ENCODE results near the gene DDX27.

Gene DDX27

DNA sequence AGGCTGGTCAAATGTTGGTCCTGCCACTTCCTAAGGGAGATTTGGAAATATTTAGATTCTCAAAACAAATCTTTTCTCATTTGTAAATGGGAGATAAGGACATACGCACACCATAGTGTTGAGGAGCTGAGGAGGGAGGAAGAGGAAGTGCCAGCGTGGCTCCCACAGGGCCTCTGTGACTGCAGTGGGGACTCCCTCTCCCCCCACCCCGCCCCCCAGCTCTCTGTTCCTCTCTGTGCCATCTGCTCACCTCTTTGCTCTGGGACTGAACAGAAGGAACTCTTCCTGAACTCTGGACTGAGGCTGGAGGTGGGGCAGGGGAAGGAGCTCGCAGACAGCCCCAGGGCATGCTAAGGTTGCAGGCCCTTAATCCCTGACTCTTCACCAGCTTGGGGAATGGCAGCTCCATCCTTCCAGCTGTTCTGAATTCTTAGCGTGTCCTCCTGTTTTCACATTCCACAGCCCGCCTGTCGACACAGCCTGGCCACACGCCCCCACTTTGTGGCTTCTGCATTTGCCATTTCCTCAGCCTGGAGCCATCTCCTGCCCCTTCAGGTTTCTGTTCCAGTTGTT lies 11.4 kb downstream of the DDX27 start:
- Histone ChIP-seq H3K4me1 (ENCODE audit: control insufficient read depth, insufficient read depth, low read length) (no peaks in the 10 kb centered on the region), H3K9me3 (ENCODE audit: control insufficient read depth, insufficient read depth, low read depth, low read length) (no peaks in the 10 kb centered on the region), H3K4me3 (ENCODE audit: low read depth, low read length) (no peak overlapping the region), H3K27ac (ENCODE audit: low read depth, low read length) (no peak overlapping the region), H3K36me3 (ENCODE audit: control insufficient read depth, insufficient read depth, low read length) (peaks cover 83% of the 10 kb centered on the region), H3K27me3 (ENCODE audit: control insufficient read depth, insufficient read depth, low read length) (no peaks in the 10 kb centered on the region), H3K9ac (ENCODE audit: low read length) (no peak overlapping the region)

DNA sequence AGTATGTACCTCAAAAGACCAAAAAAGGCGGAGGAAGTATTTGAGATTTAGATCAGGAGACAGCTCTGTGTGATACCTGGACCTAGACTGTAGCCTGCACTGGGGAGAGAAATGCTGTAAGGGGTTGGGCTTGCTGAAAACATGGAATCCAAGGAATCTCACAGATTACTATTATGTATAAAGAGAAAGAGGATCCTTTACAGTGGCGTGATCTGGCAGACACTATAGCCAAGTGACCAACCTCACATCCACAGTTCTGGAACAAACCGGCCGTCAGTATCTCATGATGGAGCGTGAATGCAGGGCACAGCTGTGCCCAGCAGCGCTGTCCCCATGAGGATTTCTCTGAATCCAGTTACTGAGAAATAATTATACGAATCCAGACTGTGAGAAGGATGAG lies 12.3 kb downstream of the DDX27 start:
- no peak overlapping the region for H3K4me3 ChIP-seq (ENCODE audit: low read depth, low read length)
- no peak overlapping the region for H3K9ac ChIP-seq (ENCODE audit: low read length)
- H3K27me3 ChIP-seq (ENCODE audit: control insufficient read depth, insufficient read depth, low read length), result no peaks in the 10 kb centered on the region
- no peaks in the 10 kb centered on the region for H3K9me3 ChIP-seq (ENCODE audit: control insufficient read depth, insufficient read depth, low read depth, low read length)
- no peak overlapping the region for H3K27ac ChIP-seq (ENCODE audit: low read depth, low read length)
- H3K36me3 ChIP-seq (ENCODE audit: control insufficient read depth, insufficient read depth, low read length), result peaks cover 82% of the 10 kb centered on the region
- no peaks in the 10 kb centered on the region for H3K4me1 ChIP-seq (ENCODE audit: control insufficient read depth, insufficient read depth, low read length)

DNA sequence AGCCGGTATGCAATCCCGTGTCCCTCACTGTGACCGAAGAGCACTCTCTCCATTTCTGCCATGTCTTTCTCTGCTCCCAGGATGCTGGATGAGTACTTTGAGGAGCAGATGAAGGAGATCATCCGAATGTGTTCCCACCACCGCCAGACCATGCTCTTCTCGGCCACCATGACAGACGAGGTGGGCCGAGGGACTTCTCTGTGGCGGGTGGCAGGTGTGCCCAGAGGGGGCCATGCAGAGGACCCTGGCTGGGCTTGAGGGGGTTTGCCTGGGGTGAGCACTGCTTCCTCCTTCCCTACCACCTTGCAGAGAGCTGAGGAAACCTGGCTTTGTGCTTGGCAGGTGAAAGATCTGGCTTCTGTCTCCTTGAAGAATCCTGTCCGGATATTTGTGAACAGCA lies 14.0 kb downstream of the DDX27 start:
- Histone ChIP-seq H3K4me3 (ENCODE audit: low read depth, low read length) (no peak overlapping the region), H3K36me3 (ENCODE audit: control insufficient read depth, insufficient read depth, low read length) (peaks cover 87% of the 10 kb centered on the region), H3K27me3 (ENCODE audit: control insufficient read depth, insufficient read depth, low read length) (no peaks in the 10 kb centered on the region), H3K4me1 (ENCODE audit: control insufficient read depth, insufficient read depth, low read length) (no peaks in the 10 kb centered on the region), H3K9ac (ENCODE audit: low read length) (no peak overlapping the region), H3K27ac (ENCODE audit: low read depth, low read length) (no peak overlapping the region), H3K9me3 (ENCODE audit: control insufficient read depth, insufficient read depth, low read depth, low read length) (no peaks in the 10 kb centered on the region)

DNA sequence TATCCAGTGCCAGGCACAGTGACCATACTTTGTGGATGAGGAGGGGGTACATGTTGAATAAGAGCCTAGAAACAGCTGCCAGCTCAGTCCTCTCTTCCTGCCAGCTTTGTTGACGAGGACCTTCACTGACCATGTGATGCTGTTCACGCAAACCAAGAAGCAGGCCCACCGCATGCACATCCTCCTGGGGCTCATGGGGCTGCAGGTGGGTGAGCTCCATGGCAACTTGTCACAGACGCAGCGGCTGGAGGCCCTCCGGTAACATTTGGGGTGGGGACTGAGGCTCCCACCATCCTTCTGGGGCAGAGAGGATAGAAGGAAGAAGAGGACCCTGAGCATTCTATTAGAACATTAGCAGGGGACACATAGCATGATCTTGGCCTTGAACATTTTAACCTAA lies 15.6 kb downstream of the DDX27 start:
- no peaks in the 10 kb centered on the region for H3K9me3 ChIP-seq (ENCODE audit: control insufficient read depth, insufficient read depth, low read depth, low read length)
- H3K9ac ChIP-seq (ENCODE audit: low read length), result no peak overlapping the region
- H3K4me3 ChIP-seq (ENCODE audit: low read depth, low read length), result no peak overlapping the region
- no peaks in the 10 kb centered on the region for H3K27me3 ChIP-seq (ENCODE audit: control insufficient read depth, insufficient read depth, low read length)
- peaks cover 90% of the 10 kb centered on the region for H3K36me3 ChIP-seq (ENCODE audit: control insufficient read depth, insufficient read depth, low read length)
- H3K4me1 ChIP-seq (ENCODE audit: control insufficient read depth, insufficient read depth, low read length), result no peaks in the 10 kb centered on the region
- no peak overlapping the region for H3K27ac ChIP-seq (ENCODE audit: low read depth, low read length)

DNA sequence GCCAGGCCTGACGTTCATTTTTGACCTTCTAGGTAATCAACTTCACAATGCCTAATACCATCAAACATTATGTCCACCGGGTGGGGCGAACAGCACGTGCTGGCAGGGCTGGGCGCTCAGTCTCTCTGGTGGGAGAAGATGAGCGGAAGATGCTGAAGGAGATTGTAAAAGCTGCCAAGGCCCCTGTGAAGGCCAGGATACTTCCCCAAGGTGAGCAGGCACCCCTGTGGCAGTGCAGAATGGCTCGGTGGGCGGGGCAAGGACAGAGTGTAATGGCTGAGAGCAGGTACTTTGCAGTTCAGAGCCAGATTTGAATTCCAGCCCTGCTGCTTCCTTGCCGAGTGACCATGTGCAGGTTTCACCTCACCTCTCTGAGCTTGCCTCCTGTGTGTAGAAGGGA lies 17.1 kb downstream of the DDX27 start:
- H3K4me1 ChIP-seq (ENCODE audit: control insufficient read depth, insufficient read depth, low read length), result no peaks in the 10 kb centered on the region
- no peak overlapping the region for H3K27ac ChIP-seq (ENCODE audit: low read depth, low read length)
- no peaks in the 10 kb centered on the region for H3K27me3 ChIP-seq (ENCODE audit: control insufficient read depth, insufficient read depth, low read length)
- peaks cover 88% of the 10 kb centered on the region for H3K36me3 ChIP-seq (ENCODE audit: control insufficient read depth, insufficient read depth, low read length)
- H3K9ac ChIP-seq (ENCODE audit: low read length), result no peak overlapping the region
- H3K4me3 ChIP-seq (ENCODE audit: low read depth, low read length), result no peak overlapping the region
- no peaks in the 10 kb centered on the region for H3K9me3 ChIP-seq (ENCODE audit: control insufficient read depth, insufficient read depth, low read depth, low read length)

DNA sequence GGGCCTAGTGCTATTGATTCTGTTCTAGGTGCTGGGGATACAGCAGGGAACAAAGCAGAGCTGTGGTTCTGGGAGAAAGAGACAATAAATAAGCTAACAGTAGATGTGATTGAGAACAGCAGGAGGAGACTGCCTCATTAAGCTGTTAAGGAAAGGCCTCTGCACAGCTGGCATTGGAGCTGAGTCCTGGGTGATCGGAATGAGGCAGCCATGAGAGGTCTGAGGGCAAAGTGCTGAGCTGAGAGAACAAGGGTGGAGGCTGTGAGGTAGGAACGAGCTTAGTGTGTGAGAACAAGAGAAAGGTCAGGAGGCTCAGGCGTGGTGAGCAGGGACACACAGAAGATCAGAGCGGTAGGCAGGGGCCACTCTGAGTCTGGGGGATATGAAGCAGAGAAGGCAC lies 18.3 kb downstream of the DDX27 start:
- no peaks in the 10 kb centered on the region for H3K9me3 ChIP-seq (ENCODE audit: control insufficient read depth, insufficient read depth, low read depth, low read length)
- H3K4me1 ChIP-seq (ENCODE audit: control insufficient read depth, insufficient read depth, low read length), result no peaks in the 10 kb centered on the region
- H3K9ac ChIP-seq (ENCODE audit: low read length), result no peak overlapping the region
- no peaks in the 10 kb centered on the region for H3K27me3 ChIP-seq (ENCODE audit: control insufficient read depth, insufficient read depth, low read length)
- no peak overlapping the region for H3K27ac ChIP-seq (ENCODE audit: low read depth, low read length)
- H3K36me3 ChIP-seq (ENCODE audit: control insufficient read depth, insufficient read depth, low read length), result peaks cover 93% of the 10 kb centered on the region
- no peak overlapping the region for H3K4me3 ChIP-seq (ENCODE audit: low read depth, low read length)

DNA sequence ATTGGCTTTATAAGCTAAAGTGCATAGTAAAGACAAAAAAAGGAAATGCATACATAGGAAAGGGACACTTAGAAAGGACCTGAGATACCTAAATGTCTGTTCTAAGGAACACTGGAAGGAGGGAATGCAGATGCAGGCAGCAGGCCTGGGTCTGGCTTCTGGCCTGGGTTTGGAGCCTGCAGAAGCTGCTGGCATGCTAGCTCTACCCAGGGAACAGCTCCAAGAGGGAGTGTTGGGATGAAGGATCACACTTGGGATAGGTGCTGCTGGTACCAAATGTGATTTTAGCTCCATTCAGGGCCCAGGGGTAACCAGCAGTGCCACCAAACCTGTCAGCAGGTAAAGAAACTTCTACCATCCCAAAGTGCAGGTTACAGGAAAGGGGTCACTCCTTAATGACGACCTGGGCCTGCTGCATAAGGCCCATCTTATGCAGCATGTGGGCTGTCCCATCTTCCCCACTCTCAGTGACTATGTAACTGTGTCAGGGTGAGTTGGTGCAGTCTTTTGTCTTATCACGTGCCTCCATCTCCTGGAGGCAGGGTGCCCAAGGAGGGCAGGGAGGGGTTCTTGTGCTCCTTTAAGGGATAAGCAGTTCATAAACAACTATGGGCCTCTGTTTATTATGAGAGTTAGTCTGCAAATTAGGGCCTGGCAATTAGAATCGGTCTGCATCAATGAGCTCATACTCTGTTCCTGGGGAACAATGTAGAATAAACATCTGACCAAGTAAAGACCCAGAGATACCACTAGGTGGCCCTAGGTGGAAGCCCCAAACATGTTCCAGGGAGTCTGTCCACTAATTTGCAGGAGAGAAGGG lies 26.9 kb downstream of the DDX27 start:
- Histone ChIP-seq H3K36me3 (ENCODE audit: control insufficient read depth, insufficient read depth, low read length) (peaks cover 92% of the 10 kb centered on the region), H3K9me3 (ENCODE audit: control insufficient read depth, insufficient read depth, low read depth, low read length) (no peaks in the 10 kb centered on the region), H3K27me3 (ENCODE audit: control insufficient read depth, insufficient read depth, low read length) (no peaks in the 10 kb centered on the region), H3K4me1 (ENCODE audit: control insufficient read depth, insufficient read depth, low read length) (no peaks in the 10 kb centered on the region), H3K27ac (ENCODE audit: low read depth, low read length) (no peak overlapping the region), H3K4me3 (ENCODE audit: low read depth, low read length) (no peak overlapping the region), H3K9ac (ENCODE audit: low read length) (no peak overlapping the region)

DNA sequence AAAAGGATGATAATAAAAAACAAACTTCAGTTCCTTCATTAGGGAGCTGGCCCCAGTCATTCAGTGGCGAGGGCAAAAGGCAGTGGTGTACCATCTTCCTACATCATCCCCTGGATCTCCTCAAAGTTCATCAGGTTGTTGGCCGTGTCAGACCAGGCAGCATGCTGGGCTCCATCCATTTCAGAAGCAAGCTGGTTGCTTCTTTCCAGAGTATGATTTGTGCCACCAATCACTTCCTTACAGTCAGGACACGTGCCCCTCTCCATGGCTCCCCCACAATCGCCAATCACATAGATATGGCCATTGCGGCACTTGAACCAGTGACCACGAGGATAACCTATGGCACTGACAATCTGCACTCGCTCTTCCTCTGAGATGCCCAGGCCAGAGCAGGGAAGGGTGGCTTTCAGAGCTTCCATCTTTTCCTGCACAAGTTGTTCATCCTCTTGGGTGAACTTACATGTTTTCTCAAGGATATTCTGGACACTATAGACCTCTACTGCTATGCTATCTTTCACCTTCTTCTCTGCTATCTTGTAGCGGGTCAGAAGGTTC lies 28.0 kb downstream of the DDX27 start:
- no peaks in the 10 kb centered on the region for H3K9me3 ChIP-seq (ENCODE audit: control insufficient read depth, insufficient read depth, low read depth, low read length)
- no peaks in the 10 kb centered on the region for H3K4me1 ChIP-seq (ENCODE audit: control insufficient read depth, insufficient read depth, low read length)
- H3K36me3 ChIP-seq (ENCODE audit: control insufficient read depth, insufficient read depth, low read length), result peaks cover 90% of the 10 kb centered on the region
- no peak overlapping the region for H3K27ac ChIP-seq (ENCODE audit: low read depth, low read length)
- no peak overlapping the region for H3K4me3 ChIP-seq (ENCODE audit: low read depth, low read length)
- H3K27me3 ChIP-seq (ENCODE audit: control insufficient read depth, insufficient read depth, low read length), result no peaks in the 10 kb centered on the region
- H3K9ac ChIP-seq (ENCODE audit: low read length), result no peak overlapping the region

DNA sequence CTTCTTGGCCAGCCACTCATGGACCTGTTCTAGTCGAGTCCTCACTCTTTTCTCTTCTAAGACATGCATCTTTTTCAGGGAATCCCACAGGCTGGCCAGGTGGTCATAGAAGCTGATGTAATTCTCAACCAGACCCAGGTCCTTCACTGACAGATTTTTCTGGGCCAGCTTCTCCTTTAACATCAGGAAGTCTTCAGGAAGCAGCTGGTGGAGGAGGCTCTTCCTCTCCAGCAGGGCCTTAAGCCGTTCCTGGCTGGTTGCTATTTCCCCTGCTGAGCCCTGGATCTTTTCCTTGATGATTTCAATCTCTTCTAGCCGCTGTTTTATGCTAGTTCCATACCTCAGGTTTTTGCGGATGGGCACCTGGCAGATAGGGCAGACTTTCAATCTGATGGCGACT lies 28.6 kb downstream of the DDX27 start:
- Histone ChIP-seq H3K27me3 (ENCODE audit: control insufficient read depth, insufficient read depth, low read length) (no peaks in the 10 kb centered on the region), H3K4me1 (ENCODE audit: control insufficient read depth, insufficient read depth, low read length) (no peaks in the 10 kb centered on the region), H3K9me3 (ENCODE audit: control insufficient read depth, insufficient read depth, low read depth, low read length) (no peaks in the 10 kb centered on the region), H3K4me3 (ENCODE audit: low read depth, low read length) (no peak overlapping the region), H3K9ac (ENCODE audit: low read length) (no peak overlapping the region), H3K36me3 (ENCODE audit: control insufficient read depth, insufficient read depth, low read length) (peaks cover 90% of the 10 kb centered on the region), H3K27ac (ENCODE audit: low read depth, low read length) (no peak overlapping the region)

DNA sequence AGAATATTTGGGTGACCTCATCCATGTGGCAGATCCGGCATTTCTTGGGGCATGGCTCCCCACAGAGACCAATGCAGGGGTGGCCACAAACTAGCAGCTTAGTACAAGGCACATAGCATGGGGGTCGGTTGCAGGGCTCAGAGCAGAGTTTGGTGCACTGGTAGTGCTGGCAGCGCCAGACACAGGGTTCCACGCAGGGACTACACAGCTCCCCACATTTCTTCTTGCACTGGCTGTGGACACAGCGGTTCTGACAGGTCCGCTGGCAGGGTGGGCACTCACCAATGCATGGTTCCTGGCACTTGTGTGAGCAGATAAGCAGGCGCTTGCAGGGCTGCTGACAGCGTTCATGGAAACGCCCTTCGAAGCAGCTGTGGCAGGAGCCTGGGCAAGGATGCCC lies 29.1 kb downstream of the DDX27 start:
- Histone ChIP-seq H3K27ac (ENCODE audit: low read depth, low read length) (no peak overlapping the region), H3K36me3 (ENCODE audit: control insufficient read depth, insufficient read depth, low read length) (peaks cover 90% of the 10 kb centered on the region), H3K27me3 (ENCODE audit: control insufficient read depth, insufficient read depth, low read length) (no peaks in the 10 kb centered on the region), H3K9me3 (ENCODE audit: control insufficient read depth, insufficient read depth, low read depth, low read length) (no peaks in the 10 kb centered on the region), H3K9ac (ENCODE audit: low read length) (no peak overlapping the region), H3K4me3 (ENCODE audit: low read depth, low read length) (no peak overlapping the region), H3K4me1 (ENCODE audit: control insufficient read depth, insufficient read depth, low read length) (no peaks in the 10 kb centered on the region)

DNA sequence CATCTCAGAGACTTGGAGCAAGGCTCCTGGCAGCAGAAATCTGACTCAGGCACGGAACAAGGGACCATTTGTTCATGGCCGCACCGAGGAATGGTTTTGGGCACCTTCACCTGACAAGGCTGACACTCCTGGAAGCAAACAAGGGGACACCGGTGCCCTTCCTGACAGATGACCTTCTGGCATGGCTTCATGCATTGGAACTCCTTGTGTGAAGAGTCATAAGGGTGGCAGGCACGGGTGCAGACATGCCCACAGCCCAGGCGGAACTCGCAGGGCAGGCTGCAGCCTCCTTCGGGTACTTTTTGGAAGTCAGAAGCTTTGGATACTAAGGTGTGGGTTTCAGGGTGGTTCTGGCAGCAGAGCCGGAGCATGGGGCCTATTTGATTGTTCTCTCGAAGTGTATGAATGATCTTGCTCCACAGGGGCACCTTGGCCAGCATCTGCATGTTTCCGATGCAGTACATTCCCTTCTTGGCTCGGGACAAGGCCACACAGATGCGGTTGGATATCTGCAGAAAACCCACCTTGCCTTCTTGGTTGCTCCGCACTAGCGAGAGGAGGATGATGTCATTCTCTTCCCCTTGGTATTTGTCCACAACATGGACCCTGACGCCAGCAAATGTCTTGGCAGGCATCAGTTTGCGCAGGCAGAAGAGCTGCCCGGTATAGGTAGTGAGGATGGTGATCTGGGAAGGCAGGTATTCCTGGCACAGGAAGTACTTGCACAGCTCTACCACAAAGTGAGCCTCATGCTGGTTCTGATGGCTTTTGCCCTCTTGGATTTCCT lies 29.9 kb downstream of the DDX27 start:
- no peak overlapping the region for H3K27ac ChIP-seq (ENCODE audit: low read depth, low read length)
- H3K36me3 ChIP-seq (ENCODE audit: control insufficient read depth, insufficient read depth, low read length), result peaks cover 90% of the 10 kb centered on the region
- no peaks in the 10 kb centered on the region for H3K4me1 ChIP-seq (ENCODE audit: control insufficient read depth, insufficient read depth, low read length)
- no peaks in the 10 kb centered on the region for H3K27me3 ChIP-seq (ENCODE audit: control insufficient read depth, insufficient read depth, low read length)
- H3K9me3 ChIP-seq (ENCODE audit: control insufficient read depth, insufficient read depth, low read depth, low read length), result no peaks in the 10 kb centered on the region
- no peak overlapping the region for H3K4me3 ChIP-seq (ENCODE audit: low read depth, low read length)
- no peak overlapping the region for H3K9ac ChIP-seq (ENCODE audit: low read length)

Measured in HUES6 (cell line).